Measurements from ENCODE around the gene FBXO42. TPM values are rescaled to one million over a fixed set of nuclear protein-coding genes. Genes with fewer than 3 reads are reported as not detected.
A peak's percentile ranks its signal among the peaks of the same experiment; 100 is the strongest.

FBXO42 gene
- total RNA-seq, 1 donor from 2014 or later: 17.7 TPM

- DNase-seq (ENCODE audit: low read depth): peak; percentile 96
Observed at GRCh38 chr1:16206547-16207317, 145.5 kb downstream of the FBXO42 start.

GRCh38 chr1:16205891-16206546, 146.3 kb downstream of the FBXO42 start:
- DNase-seq (ENCODE audit: low read depth): no peak

GRCh38 chr1:16205334-16205671, 147.0 kb downstream of the FBXO42 start:
- no peak for DNase-seq (ENCODE audit: low read depth)

GRCh38 chr1:16204634-16205333, 147.5 kb downstream of the FBXO42 start:
- no peak for DNase-seq (ENCODE audit: low read depth)

GRCh38 chr1:16204216-16204615, 148.1 kb downstream of the FBXO42 start:
- no peak for DNase-seq (ENCODE audit: low read depth)

GRCh38 chr1:16203550-16203949, 148.7 kb downstream of the FBXO42 start:
- no peak for DNase-seq (ENCODE audit: low read depth)

- DNase-seq (ENCODE audit: low read depth): no peak
Observed at GRCh38 chr1:16202281-16203210, 149.7 kb downstream of the FBXO42 start.

GRCh38 chr1:16199700-16200099, 152.6 kb downstream of the FBXO42 start:
- DNase-seq (ENCODE audit: low read depth): no peak

- no peak for DNase-seq (ENCODE audit: low read depth)
Observed at GRCh38 chr1:16199157-16199501, 153.2 kb downstream of the FBXO42 start.

- DNase-seq (ENCODE audit: low read depth): no peak
Observed at GRCh38 chr1:16198444-16199156, 153.7 kb downstream of the FBXO42 start.

- no peak for DNase-seq (ENCODE audit: low read depth)
Observed at GRCh38 chr1:16196874-16197273, 155.4 kb downstream of the FBXO42 start.

Other genes starting within 250 kb of the FBXO42 start
- 18.1 and 25.2 TPM in 2 replicates for gene EPHA2, start 196.4 kb downstream of the FBXO42 start, total RNA-seq
- gene ARHGEF19, start 139.8 kb downstream of the FBXO42 start, total RNA-seq: 0.31 and 0.67 TPM in 2 replicates
- 11.3 and 16.3 TPM in 2 replicates for gene CPLANE2, start 115.3 kb downstream of the FBXO42 start, total RNA-seq
- 76.2 and 79.3 TPM in 2 replicates for gene SZRD1, start 14.8 kb upstream of the FBXO42 start, total RNA-seq
- gene SPATA21, start 84.9 kb upstream of the FBXO42 start, total RNA-seq: not detected in 2 replicates
- gene NECAP2, start 88.2 kb upstream of the FBXO42 start, total RNA-seq: 21.4 and 26.5 TPM in 2 replicates
- gene RNU1-1, start 161.8 kb upstream of the FBXO42 start, total RNA-seq: not detected in 2 replicates